Karpas-422 (cell line): ENCODE results near the gene GSTT2B. TPM values are rescaled to one million over a fixed set of nuclear protein-coding genes. Genes with fewer than 3 reads are reported as not detected.
"Not testable (repeated sequence)": the region's sequence is repeated elsewhere in the genome, so short reads cannot be mapped to it uniquely, and the experiment has no call there.

Source experiments
- DNase-seq: peaks from one replicate; pipeline ENCODE4 v3.0.0-alpha.2; 2015
- H2AFZ ChIP-seq: fragments of 200-600 bp; sonication (generic); 2 replicates; pipeline ENCODE4 v1.6.1; 2014; ENCODE audit warnings: antibody characterized with exemption, low read length, mixed read lengths
- H3K27ac ChIP-seq: fragments of 200-600 bp; sonication (generic); 2 replicates; pipeline ENCODE4 v1.5.1; 2014; ENCODE audit warnings: mild to moderate bottlenecking, low read length, moderate library complexity
- H3K27me3 ChIP-seq: fragments of 200-600 bp; sonication (generic); 2 replicates; pipeline ENCODE4 v1.6.1; 2014; ENCODE audit warnings: low read length, mixed read lengths
- H3K36me3 ChIP-seq: fragments of 200-600 bp; sonication (generic); 2 replicates; pipeline ENCODE4 v1.6.1; 2014; ENCODE audit warnings: low read length, mixed read lengths; ENCODE audit not compliant: insufficient read depth
- H3K4me1 ChIP-seq: fragments of 200-600 bp; sonication (generic); 2 replicates; pipeline ENCODE4 v1.6.1; 2014; ENCODE audit warnings: mild to moderate bottlenecking, low read length, mixed read lengths
- H3K4me2 ChIP-seq: fragments of 200-600 bp; sonication (generic); 2 replicates; pipeline ENCODE4 v1.6.1; 2014; ENCODE audit warnings: low read length, low read depth, mild to moderate bottlenecking; ENCODE audit not compliant: poor library complexity, severe bottlenecking
- H3K4me3 ChIP-seq: fragments of 200-600 bp; sonication (generic); 2 replicates; pipeline ENCODE4 v1.5.1; 2014; ENCODE audit warnings: mild to moderate bottlenecking, antibody characterized with exemption, low read length, mixed read lengths
- H3K79me2 ChIP-seq: fragments of 200-600 bp; sonication (generic); 2 replicates; pipeline ENCODE4 v1.6.1; 2014; ENCODE audit warnings: mild to moderate bottlenecking, low read length, mixed read lengths
- H3K9ac ChIP-seq: fragments of 200-600 bp; sonication (generic); 2 replicates; pipeline ENCODE4 v1.6.0; 2014; ENCODE audit warnings: low read length
- H3K9me2 ChIP-seq: fragments of 200-600 bp; sonication (generic), shearing (Covaris generic); replicated peaks from 2 replicates; pipeline ENCODE4 v1.6.0; 2014; ENCODE audit warnings: mild to moderate bottlenecking, low read length, moderate library complexity; ENCODE audit not compliant: insufficient read depth
- H3K9me3 ChIP-seq: fragments of 300-700, 200-600 bp; sonication (generic); 2 replicates; pipeline ENCODE4 v1.6.1; 2014; ENCODE audit warnings: low read length, mixed read lengths
- H4K20me1 ChIP-seq: fragments of 200-600 bp; sonication (generic); 2 replicates; pipeline ENCODE4 v1.6.1; 2014; ENCODE audit warnings: mild to moderate bottlenecking, antibody characterized with exemption, low read length, low read depth; ENCODE audit not compliant: insufficient read depth
- total RNA-seq: library from RNA; depleted of rRNA; stranded (reverse); fragments of >200 nt; shearing (Covaris generic); gene quantifications from 2 replicates; pipeline ENCODE4 v1.2.3, GENCODE V29; 2014; ENCODE audit warnings: low replicate concordance; rRNA removed

The GSTT2B gene
- not detected in 2 replicates for total RNA-seq

- not testable (repeated sequence) for H2AFZ ChIP-seq, H3K27ac ChIP-seq, H4K20me1 ChIP-seq, H3K4me2 ChIP-seq, H3K9ac ChIP-seq, H3K4me3 ChIP-seq, H3K79me2 ChIP-seq, DNase-seq, H3K27me3 ChIP-seq, H3K9me2 ChIP-seq, H3K9me3 ChIP-seq, H3K4me1 ChIP-seq, H3K36me3 ChIP-seq
Measured at GRCh38 chr22:23961084-23961771, at the start of gene GSTT2B. TSS of gene GSTT2B (minus strand) at chr22:23961195. CDS start at chr22:23961131, 64 bp downstream.

GRCh38 chr22:24010018-24010391 lies 49.0 kb upstream of the GSTT2B start:
- peak; percentile 33 for DNase-seq
- Histone ChIP-seq H3K4me1 (peaks cover 18% of the 10 kb centered on the region), H4K20me1 (no peaks in the 10 kb centered on the region), H3K9me3 (no peaks in the 10 kb centered on the region), H3K36me3 (no peaks in the 10 kb centered on the region), H3K9me2 (no peaks in the 10 kb centered on the region), H3K27ac (no peak overlapping the region), H3K4me2 (no peak overlapping the region), H3K9ac (no peak overlapping the region), H3K27me3 (no peaks in the 10 kb centered on the region; the same call in 1 of the 2 replicates), H2AFZ (no peak overlapping the region), H3K4me3 (no peak overlapping the region), H3K79me2 (peaks cover 30% of the 10 kb centered on the region)

GRCh38 chr22:24009227-24010017 lies 48.4 kb upstream of the GSTT2B start:
- H3K27ac ChIP-seq, result no peak overlapping the region
- peak; percentile 36 for DNase-seq
- no peaks in the 10 kb centered on the region; the same call in 1 of the 2 replicates for H3K27me3 ChIP-seq
- H3K36me3 ChIP-seq, result no peaks in the 10 kb centered on the region
- H4K20me1 ChIP-seq, result no peaks in the 10 kb centered on the region
- peaks cover 25% of the 10 kb centered on the region for H3K79me2 ChIP-seq
- H2AFZ ChIP-seq, result no peak overlapping the region
- peaks cover 18% of the 10 kb centered on the region for H3K4me1 ChIP-seq
- H3K9me3 ChIP-seq, result no peaks in the 10 kb centered on the region
- no peak overlapping the region for H3K9ac ChIP-seq
- no peak overlapping the region for H3K4me2 ChIP-seq
- H3K4me3 ChIP-seq, result no peak overlapping the region
- no peaks in the 10 kb centered on the region for H3K9me2 ChIP-seq

- H3K27me3 ChIP-seq, result no peaks in the 10 kb centered on the region; the same call in 1 of the 2 replicates
- H3K4me3 ChIP-seq, result no peak overlapping the region
- H3K9ac ChIP-seq, result no peak overlapping the region
- no peak overlapping the region for H2AFZ ChIP-seq
- H3K4me2 ChIP-seq, result no peak overlapping the region
- H3K27ac ChIP-seq, result no peak overlapping the region
- peaks cover 17% of the 10 kb centered on the region for H3K79me2 ChIP-seq
- H4K20me1 ChIP-seq, result no peaks in the 10 kb centered on the region
- H3K4me1 ChIP-seq, result peaks cover 18% of the 10 kb centered on the region
- H3K9me3 ChIP-seq, result no peaks in the 10 kb centered on the region
- no peaks in the 10 kb centered on the region for H3K36me3 ChIP-seq
- peak; percentile 26 for DNase-seq
- H3K9me2 ChIP-seq, result no peaks in the 10 kb centered on the region
Measured at GRCh38 chr22:24008381-24009226, 47.6 kb upstream of the GSTT2B start.

- DNase-seq, result peak; percentile 39
- H3K36me3 ChIP-seq, result no peaks in the 10 kb centered on the region
- no peak overlapping the region for H2AFZ ChIP-seq
- H3K27me3 ChIP-seq, result no peaks in the 10 kb centered on the region; the same call in 1 of the 2 replicates
- H3K79me2 ChIP-seq, result peaks cover 15% of the 10 kb centered on the region
- H3K4me3 ChIP-seq, result no peak overlapping the region
- no peaks in the 10 kb centered on the region for H3K9me2 ChIP-seq
- H4K20me1 ChIP-seq, result no peaks in the 10 kb centered on the region
- no peak overlapping the region for H3K4me2 ChIP-seq
- peaks cover 18% of the 10 kb centered on the region for H3K4me1 ChIP-seq
- no peak overlapping the region for H3K9ac ChIP-seq
- H3K9me3 ChIP-seq, result no peaks in the 10 kb centered on the region
- H3K27ac ChIP-seq, result no peak overlapping the region
Measured at GRCh38 chr22:24008022-24008283, 47.0 kb upstream of the GSTT2B start.

GRCh38 chr22:24007253-24008021 lies 46.4 kb upstream of the GSTT2B start:
- Histone ChIP-seq H3K4me2 (no peak overlapping the region), H3K9ac (no peak overlapping the region), H3K36me3 (no peaks in the 10 kb centered on the region)

GRCh38 chr22:24006914-24007214 lies 45.9 kb upstream of the GSTT2B start:
- Histone ChIP-seq H4K20me1 (no peaks in the 10 kb centered on the region), H3K9me2 (no peaks in the 10 kb centered on the region), H3K4me3 (no peak overlapping the region), H3K9me3 (no peaks in the 10 kb centered on the region), H3K36me3 (no peaks in the 10 kb centered on the region), H3K4me2 (no peak overlapping the region), H3K27ac (no peak overlapping the region), H2AFZ (no peak overlapping the region), H3K27me3 (no peaks in the 10 kb centered on the region; the same call in 1 of the 2 replicates), H3K9ac (no peak overlapping the region), H3K4me1 (peaks cover 9% of the 10 kb centered on the region), H3K79me2 (peaks cover 4% of the 10 kb centered on the region)
- DNase-seq, result no peak

More at GRCh38 chr22:24007253-24008021, 46.4 kb upstream of the GSTT2B start:
- Histone ChIP-seq H3K4me3 (no peak overlapping the region), H4K20me1 (no peaks in the 10 kb centered on the region), H3K27ac (no peak overlapping the region), H3K4me1 (peaks cover 15% of the 10 kb centered on the region), H3K9me2 (no peaks in the 10 kb centered on the region), H3K9me3 (no peaks in the 10 kb centered on the region), H3K79me2 (peaks cover 10% of the 10 kb centered on the region), H3K27me3 (no peaks in the 10 kb centered on the region; the same call in 1 of the 2 replicates), H2AFZ (no peak overlapping the region)
- peak; percentile 30 for DNase-seq
